Aorta (tissue), 5 donors: ENCODE measurements around the gene DAAM2. TPM values are rescaled to one million over a fixed set of nuclear protein-coding genes. Genes with fewer than 3 reads are reported as not detected.
A peak's percentile ranks its signal among the peaks of the same experiment; 100 is the strongest.

ENCODE experiments used
- ATAC-seq: fragments of 200-7000 bp; cut with Tn5 transposase; one replicate; pipeline ENCODE4 v1.9.1; 2022; ENCODE audit warnings: moderate library complexity; ENCODE audit not compliant: low FRiP score
- DNase-seq, 2 donors: peaks; one replicate each; pipeline ENCODE4 v3.0.0-alpha.2; 2020
- H3K27ac ChIP-seq, 2 donors: one replicate each; pipeline ENCODE4 v1.5.1; 2013; ENCODE audit warnings: low read length in 2 of 2, mild to moderate bottlenecking in 2 of 2, moderate library complexity in 2 of 2, control low read depth in 1 of 2, inconsistent platforms in 1 of 2, low read depth in 1 of 2
- H3K27me3 ChIP-seq, 2 donors: one replicate each; pipeline ENCODE4 v1.6.1; 2013; ENCODE audit warnings: control low read depth in 1 of 2, low read length in 1 of 2, mild to moderate bottlenecking in 1 of 2, moderate library complexity in 1 of 2; ENCODE audit not compliant: insufficient read depth in 2 of 2, control insufficient read depth in 1 of 2
- H3K36me3 ChIP-seq, 2 donors: one replicate each; pipeline ENCODE4 v1.6.1; 2013; ENCODE audit warnings: control low read depth in 1 of 2, low read length in 1 of 2, mild to moderate bottlenecking in 1 of 2; ENCODE audit not compliant: insufficient read depth in 2 of 2, control insufficient read depth in 1 of 2
- H3K4me1 ChIP-seq, 2 donors: one replicate each; pipeline ENCODE4 v1.6.1; 2013; ENCODE audit warnings: low read length in 2 of 2, control low read depth in 1 of 2, mild to moderate bottlenecking in 1 of 2, moderate library complexity in 1 of 2; ENCODE audit not compliant: insufficient read depth in 2 of 2, control insufficient read depth in 1 of 2
- H3K4me3 ChIP-seq, 2 donors: one replicate each; pipeline ENCODE4 v1.5.1; 2013; ENCODE audit warnings: low read length in 2 of 2, control low read depth in 1 of 2, mild to moderate bottlenecking in 1 of 2
- H3K9me3 ChIP-seq: one replicate; pipeline ENCODE4 v1.6.1; 2013; ENCODE audit warnings: mild to moderate bottlenecking, low read length; ENCODE audit not compliant: control insufficient read depth
- WGBS, 2 donors: extraction: QIAGEN DNeasy Blood & Tissue Kit; methylation state at CpG; one replicate each; pipeline ENCODE4 v1.1.7; 2013; 5-methylcytosine and 5-hydroxymethylcytosine counted together
- intact Hi-C, 2 donors: fragments of 100-400 bp; cut with DNase I; formaldehyde crosslinking; loops; one replicate each; pipeline versions ENCODE4 v1.14.2 to v1.15.0; 2022
- long read RNA-seq, 2 donors: library from polyadenylated mRNA; unstranded; transcript quantifications; one replicate each; pipeline ENCODE4 v2.0.0, GENCODE V29; 2020 to 2021
- polyA plus RNA-seq, 2 donors: library from polyadenylated mRNA; stranded (reverse); fragments of 200-250 nt; gene quantifications; one replicate each; pipeline ENCODE4 v1.2.3, GENCODE V29; 2013
- total RNA-seq, 2 donors: library from RNA; stranded (reverse); fragmentation: NEBNext Ultra II Directional; extraction: Animal tissue kit (Norgen Biotek cat#: 25700); gene quantifications; one replicate each; pipeline ENCODE4 v1.2.1, GENCODE V29; 2021
- donor health status: healthy with polysubstance abuse.
- donor health status: Bipolar disorder and iron deficiency.
- donor health status: DM: no; HTN: no; CAD: no.
- donor health status: DM: no; HTN: no; CAD: no.
- donor health status: DM: yes; HTN: yes; CAD: no.

Gene DAAM2
- 10 to 100 TPM; 61.5 to 62.1 TPM for total RNA-seq
- polyA plus RNA-seq, result 10 to 100 TPM; 27.3 to 30.4 TPM
- long read RNA-seq, donor 1, full-length matches to known transcripts, result 1 of 78 reads
- long read RNA-seq, donor 1, partial matches to known transcripts, result 13 of 78 reads
- long read RNA-seq, donor 1, other reads (novel, unspliced or antisense), result 64 of 78 reads
- long read RNA-seq, donor 2, full-length matches to known transcripts, result 5 of 43 reads
- long read RNA-seq, donor 2, partial matches to known transcripts, result 26 of 43 reads
- long read RNA-seq, donor 2, other reads (novel, unspliced or antisense), result 12 of 43 reads

DNA sequence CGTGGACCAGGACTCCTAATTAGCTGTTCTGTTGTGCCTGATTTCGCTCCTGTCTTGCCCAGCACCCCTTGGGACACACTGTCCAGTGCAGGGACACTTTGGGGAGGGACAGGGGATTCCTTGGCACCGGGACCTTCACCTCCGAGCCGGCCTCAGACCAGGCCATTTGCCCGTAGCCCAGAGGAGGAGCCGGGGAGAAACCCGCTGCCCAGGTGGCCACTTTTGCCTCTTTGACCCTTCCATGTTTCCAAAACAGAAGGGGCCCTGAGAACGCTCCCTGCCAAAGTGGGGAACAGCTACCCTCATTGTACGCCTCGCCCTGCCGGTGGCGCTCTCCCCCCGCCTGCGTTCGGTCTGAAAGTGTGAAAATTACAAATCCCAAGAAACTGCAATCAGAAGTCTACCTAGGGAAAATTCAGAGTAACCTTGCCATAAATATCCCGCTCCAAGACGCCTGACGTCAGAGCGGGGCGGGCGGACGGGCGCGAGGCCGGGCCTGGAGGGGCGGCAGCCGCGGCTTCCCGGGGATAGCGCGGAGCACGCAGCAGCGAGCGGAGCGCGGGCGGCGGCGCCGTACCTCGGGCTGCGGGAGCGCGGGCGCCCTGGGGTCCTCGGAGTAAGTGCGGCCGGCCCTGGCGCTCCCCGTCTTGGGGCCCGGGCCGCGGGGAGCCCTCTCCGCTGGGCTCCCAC lies at the start of gene DAAM2:
DAAM2 (plus strand) TSS at position 527 of the 690 bp plus-strand sequence. CDS start 63,927 bp downstream, outside the sequence.
- Histone ChIP-seq H3K4me3 (peak within 1 kb of the TSS; percentile 78 to 89), H3K9me3 (no peaks in the 10 kb centered on the region), H3K36me3 (no peaks in the 10 kb centered on the region), H3K27ac (peak within 1 kb of the TSS; percentile 73 to 92), H3K4me1 (peaks cover 2 to 12% of the 10 kb centered on the region in 2 donors), H3K27me3 (no peaks in the 10 kb centered on the region)
- DNase-seq, result peak; percentile 73 to 92
- WGBS, 2 donors, result 2 to 3% methylated on average over 35 to 55 of the region's 55 CpGs
- peak; percentile 87 for ATAC-seq
- intact Hi-C loops, result loop anchor here (2.0 to 10.0 kb wide), 4 partner anchors 60 to 417 kb away; partner anchors contain the start of gene KIF6 (in 1 of the 2)

DNA sequence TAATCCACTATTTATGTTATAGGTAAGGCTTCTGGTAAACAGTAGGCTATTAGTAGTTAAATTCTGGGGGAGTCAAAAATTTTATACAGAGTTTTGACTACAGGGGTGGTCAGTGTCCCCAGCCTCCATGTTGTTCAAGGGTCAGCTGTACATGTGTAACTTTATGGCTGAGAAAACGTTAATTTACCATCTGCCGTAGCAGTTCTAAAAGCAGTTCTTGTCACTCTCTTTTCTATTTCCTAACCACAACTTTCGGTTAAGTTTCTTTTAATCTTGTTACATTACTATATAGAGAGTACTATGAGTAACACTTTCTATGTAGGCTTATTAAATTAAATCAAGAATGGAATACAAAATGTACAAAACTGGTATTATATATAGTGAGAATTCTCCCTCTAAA lies 45.4 kb upstream of the DAAM2 start:
- DNase-seq (no peak), ATAC-seq (no peak)
- Histone ChIP-seq H3K27me3 (no peaks in the 10 kb centered on the region), H3K36me3 (no peaks in the 10 kb centered on the region), H3K27ac (no peak overlapping the region), H3K9me3 (no peaks in the 10 kb centered on the region), H3K4me3 (no peak overlapping the region), H3K4me1 (no peaks in the 10 kb centered on the region)
- WGBS, 2 donors, result 89 to 96% methylated on average over 3 of the region's 3 CpGs
- intact Hi-C loops, result no loop called here

DNA sequence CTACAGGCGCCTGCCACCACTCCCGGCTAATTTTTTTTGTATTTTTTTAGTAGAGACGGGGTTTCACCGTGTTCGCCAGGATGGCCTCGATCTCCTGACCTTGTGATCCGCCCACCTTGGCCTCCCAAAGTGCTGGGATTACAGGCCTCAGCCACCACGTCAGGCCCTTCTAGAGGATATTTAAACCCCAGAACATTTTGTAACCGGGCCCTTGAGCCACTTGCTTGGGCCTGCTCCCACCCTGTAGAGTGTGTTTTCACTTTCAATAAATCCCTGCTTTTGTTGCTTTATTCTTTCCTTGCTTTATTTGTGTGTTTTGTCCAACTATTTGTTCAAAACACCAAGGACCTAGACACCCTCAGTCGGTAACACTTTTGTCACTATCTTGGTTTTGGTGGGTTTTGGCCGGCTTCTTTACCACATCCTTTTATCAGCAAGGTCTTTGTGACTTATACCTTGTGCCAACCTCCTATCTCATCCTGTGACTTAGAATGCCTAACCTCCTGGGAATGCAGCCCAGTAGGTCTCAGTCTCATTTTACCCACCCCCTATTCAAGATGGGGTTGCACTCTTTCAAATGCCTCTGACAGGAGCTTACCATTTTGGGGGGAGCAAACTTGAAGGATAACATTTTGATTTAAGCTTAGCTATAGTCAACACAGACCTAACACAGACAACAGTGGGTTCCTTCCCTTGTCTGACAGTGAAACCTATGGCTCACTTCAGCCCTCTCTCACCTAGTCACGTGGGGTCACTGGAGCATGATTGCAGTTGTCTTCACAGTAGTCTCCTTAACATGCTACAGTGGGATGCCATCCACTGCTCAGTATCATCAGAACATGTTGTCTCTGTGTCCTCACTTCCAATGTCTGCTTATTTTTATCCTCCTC lies 39.1 kb upstream of the DAAM2 start:
- WGBS, 2 donors, result 67 to 71% methylated on average over 12 of the region's 12 CpGs
- intact Hi-C loops, result no loop called here
- H3K4me1 ChIP-seq, result peaks cover 2 to 6% of the 10 kb centered on the region in 2 donors
- no peak overlapping the region for H3K4me3 ChIP-seq
- DNase-seq, result no peak
- no peaks in the 10 kb centered on the region for H3K27me3 ChIP-seq
- H3K27ac ChIP-seq, result peak overlapping the region in 1 of 2 donors; percentile 74
- H3K36me3 ChIP-seq, result no peaks in the 10 kb centered on the region
- no peak for ATAC-seq
- no peaks in the 10 kb centered on the region for H3K9me3 ChIP-seq

DNA sequence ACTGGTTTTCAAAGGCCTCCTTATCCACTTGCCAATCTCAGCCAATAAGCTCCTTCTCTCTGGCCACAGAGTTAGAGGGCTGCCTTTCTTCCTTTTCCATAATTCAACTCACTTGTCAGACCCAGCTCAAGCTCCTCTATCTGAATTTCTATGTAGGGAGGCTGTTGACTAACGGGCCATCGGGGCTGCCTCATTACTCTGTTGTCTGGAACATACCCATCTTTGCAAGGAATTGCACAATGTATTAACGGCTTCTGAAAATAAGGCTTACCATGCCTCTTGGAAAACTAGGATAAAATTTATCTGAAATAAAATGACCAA lies 38.5 kb upstream of the DAAM2 start:
- peaks cover 2 to 6% of the 10 kb centered on the region in 2 donors for H3K4me1 ChIP-seq
- DNase-seq (no peak), ATAC-seq (peak; percentile 90)
- intact Hi-C loops, result no loop called here
- H3K27me3 ChIP-seq, result no peaks in the 10 kb centered on the region
- peak overlapping the region; percentile 15 to 74 for H3K27ac ChIP-seq
- WGBS, 2 donors, result 2 to 3% methylated on average over 3 of the region's 3 CpGs
- H3K9me3 ChIP-seq, result no peaks in the 10 kb centered on the region
- no peaks in the 10 kb centered on the region for H3K36me3 ChIP-seq
- no peak overlapping the region for H3K4me3 ChIP-seq

DNA sequence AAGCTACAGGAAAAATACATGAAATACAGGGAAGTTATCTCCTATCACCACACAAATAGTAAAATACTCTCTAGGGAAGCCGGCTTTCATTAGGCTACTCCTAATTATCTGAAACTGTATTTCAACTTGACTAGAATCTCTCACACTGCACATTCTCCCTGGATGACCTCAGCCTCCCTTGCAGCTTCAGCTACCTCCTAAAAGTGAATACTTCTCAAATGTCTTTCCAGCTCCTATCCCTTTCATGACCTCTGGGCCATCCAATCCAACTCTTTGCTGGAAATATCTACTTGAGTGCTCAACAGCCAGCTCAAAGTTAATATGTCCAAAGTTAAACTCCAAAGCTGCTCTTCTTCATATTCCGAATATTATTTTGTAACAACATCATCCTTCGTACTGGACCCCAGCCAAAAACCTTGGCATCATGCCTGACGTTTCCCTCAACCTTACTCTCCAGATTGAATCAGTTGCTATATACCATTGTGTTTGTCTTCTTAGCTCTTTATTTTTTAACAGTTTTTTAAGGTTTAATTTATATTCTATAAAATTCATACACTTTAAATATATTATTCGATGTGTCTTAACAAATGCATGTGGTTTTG lies 37.6 kb upstream of the DAAM2 start:
- no peaks in the 10 kb centered on the region for H3K36me3 ChIP-seq
- H3K4me1 ChIP-seq, result peaks cover 3 to 6% of the 10 kb centered on the region in 2 donors
- intact Hi-C loops, result no loop called here
- no peaks in the 10 kb centered on the region for H3K9me3 ChIP-seq
- no peak for ATAC-seq
- H3K4me3 ChIP-seq, result no peak overlapping the region
- 46 to 49% methylated on average over 5 of the region's 5 CpGs for WGBS, 2 donors
- H3K27ac ChIP-seq, result peak overlapping the region; percentile 57 to 60
- DNase-seq, result no peak
- H3K27me3 ChIP-seq, result no peaks in the 10 kb centered on the region

DNA sequence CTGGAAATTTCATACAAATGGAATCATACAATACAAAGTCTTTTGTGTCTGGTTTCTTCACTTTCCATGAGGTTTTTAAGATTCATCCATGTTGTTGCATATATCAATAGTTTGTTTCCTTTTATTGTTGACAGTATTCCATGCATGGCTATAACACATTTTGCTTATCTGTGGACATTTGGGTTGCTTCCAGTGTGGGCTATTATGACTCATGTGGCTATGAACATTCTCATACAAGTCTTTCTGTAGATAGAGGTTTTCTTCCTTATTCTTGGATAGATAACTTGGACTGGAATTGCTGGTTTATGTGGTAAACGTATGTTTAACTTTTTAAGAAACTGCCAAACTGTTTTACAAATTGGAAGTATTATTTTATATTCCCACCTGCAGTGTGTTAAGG lies 36.9 kb upstream of the DAAM2 start:
- Histone ChIP-seq H3K27ac (no peak overlapping the region), H3K36me3 (no peaks in the 10 kb centered on the region), H3K4me1 (peaks cover 6% of the 10 kb centered on the region in 2 donors), H3K4me3 (no peak overlapping the region), H3K9me3 (no peaks in the 10 kb centered on the region), H3K27me3 (no peaks in the 10 kb centered on the region)
- DNase-seq (no peak), ATAC-seq (no peak)
- intact Hi-C loops, result no loop called here
- WGBS, 2 donors, result 13 to 18% methylated on average over 1 of the region's 1 CpG

DNA sequence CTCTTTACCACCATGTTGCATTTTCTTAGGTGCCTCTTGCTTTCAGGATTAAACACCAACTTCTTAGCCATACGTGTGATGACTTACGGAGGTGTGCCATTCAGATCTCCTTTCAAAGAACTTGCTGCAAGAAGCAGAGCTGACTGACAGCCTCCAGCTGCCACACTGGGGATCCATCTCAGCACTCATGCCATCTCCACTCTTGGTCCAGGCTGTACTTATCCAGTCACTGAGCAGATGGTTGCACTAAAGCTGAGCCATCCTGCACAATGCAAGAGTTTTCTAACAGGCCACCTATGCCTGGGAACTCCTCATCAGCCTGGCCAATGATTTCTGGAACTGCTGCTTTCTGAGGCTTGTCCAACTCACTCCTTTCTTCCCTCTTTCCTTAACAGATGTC lies 35.6 kb upstream of the DAAM2 start:
- WGBS, 2 donors, result 96 to 99% methylated on average over 2 of the region's 2 CpGs
- H3K36me3 ChIP-seq, result no peaks in the 10 kb centered on the region

DNA sequence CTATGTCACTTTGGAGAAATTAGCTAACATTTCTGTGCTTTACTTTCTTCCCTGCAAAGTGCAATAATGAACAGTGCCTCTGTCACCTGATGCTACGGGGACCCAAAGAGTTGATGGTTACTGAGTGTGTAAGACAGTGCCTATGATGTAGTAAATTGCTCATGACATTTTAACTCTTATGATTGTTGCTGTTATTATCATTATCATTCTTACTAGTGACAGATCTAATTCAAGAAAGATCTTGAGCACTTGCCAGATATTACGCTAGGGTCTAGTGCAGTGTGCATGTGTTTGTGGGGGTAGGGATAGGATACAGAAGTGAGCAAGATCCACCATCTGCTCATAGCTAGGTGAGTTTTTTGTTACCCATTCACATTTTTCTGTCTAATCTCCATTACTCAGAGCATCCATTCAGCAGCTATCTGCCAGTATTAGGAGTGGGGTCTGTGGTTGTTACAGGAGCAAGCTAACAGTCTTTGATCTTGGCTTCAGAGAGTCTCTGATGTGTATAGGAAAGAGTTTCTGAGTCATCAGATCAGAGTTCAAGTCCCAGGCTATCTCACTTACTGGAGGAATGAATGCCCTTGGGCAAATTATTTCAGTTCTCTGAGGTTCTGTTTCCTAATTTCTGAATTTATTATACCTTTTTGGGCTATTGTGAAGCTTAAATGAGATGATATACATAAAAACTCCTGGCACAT lies 33.1 kb upstream of the DAAM2 start:
- ATAC-seq, result no peak
- WGBS, 2 donors, result 94 to 97% methylated on average over 2 of the region's 2 CpGs
- no peak overlapping the region for H3K4me3 ChIP-seq
- no peaks in the 10 kb centered on the region for H3K36me3 ChIP-seq
- no peak for DNase-seq
- H3K27me3 ChIP-seq, result no peaks in the 10 kb centered on the region
- intact Hi-C loops, result no loop called here
- peaks cover 0 to 6% of the 10 kb centered on the region in 2 donors for H3K4me1 ChIP-seq
- no peak overlapping the region for H3K27ac ChIP-seq
- H3K9me3 ChIP-seq, result no peaks in the 10 kb centered on the region

More for the DNA sequence above, 35.6 kb upstream of the DAAM2 start:
- Histone ChIP-seq H3K4me3 (no peak overlapping the region), H3K4me1 (peaks cover 6% of the 10 kb centered on the region in 2 donors), H3K9me3 (no peaks in the 10 kb centered on the region), H3K27ac (no peak overlapping the region), H3K27me3 (no peaks in the 10 kb centered on the region)
- ATAC-seq (no peak), DNase-seq (no peak)
- intact Hi-C loops, result no loop called here
